Epithelial cell of prostate (primary cell): Measurements from ENCODE around the gene TOMM6.

Experiments used
- DNase-seq: peaks from one replicate; pipeline ENCODE4 v3.0.0-alpha.2; 2011; ENCODE audit warnings: low read depth, low spot score
- H3K27ac ChIP-seq: fragments of 450-650 bp; 2 replicates; pipeline ENCODE4 v1.5.1; 2017; ENCODE audit warnings: mild to moderate bottlenecking

TOMM6 gene

GRCh38 chr6:41815587-41815986 lies 28.1 kb downstream of the TOMM6 start:
- H3K27ac ChIP-seq, result no peak overlapping the region
- no peak for DNase-seq

GRCh38 chr6:41818271-41819054 lies 31.0 kb downstream of the TOMM6 start:
- no peak for DNase-seq
- no peak overlapping the region for H3K27ac ChIP-seq

GRCh38 chr6:41821266-41821665 lies 33.8 kb downstream of the TOMM6 start:
- no peak for DNase-seq

GRCh38 chr6:41822021-41822420 lies 34.5 kb downstream of the TOMM6 start:
- H3K27ac ChIP-seq, result no peak overlapping the region
- DNase-seq, result no peak

More at GRCh38 chr6:41821266-41821665, 33.8 kb downstream of the TOMM6 start:
- H3K27ac ChIP-seq, result no peak overlapping the region

- H3K27ac ChIP-seq, result no peak overlapping the region
- DNase-seq, result no peak
Measured at GRCh38 chr6:41823178-41823577, 35.7 kb downstream of the TOMM6 start.

- DNase-seq, result peak; percentile 68
- peak overlapping the region; percentile 48 for H3K27ac ChIP-seq
Measured at GRCh38 chr6:41824571-41825569, 37.4 kb downstream of the TOMM6 start.

GRCh38 chr6:41826343-41827022 lies 39.0 kb downstream of the TOMM6 start:
- no peak overlapping the region for H3K27ac ChIP-seq
- no peak for DNase-seq

GRCh38 chr6:41832263-41832662 lies 44.8 kb downstream of the TOMM6 start:
- DNase-seq, result no peak
- no peak overlapping the region for H3K27ac ChIP-seq

- DNase-seq, result no peak
- no peak overlapping the region for H3K27ac ChIP-seq
Measured at GRCh38 chr6:41836022-41836659, 48.6 kb downstream of the TOMM6 start.

- H3K27ac ChIP-seq, result no peak overlapping the region
- DNase-seq, result no peak
Measured at GRCh38 chr6:41836660-41837052, 49.2 kb downstream of the TOMM6 start.
